GM23338 (cell line): ENCODE results near the gene RGS7. TPM values are rescaled to one million over a fixed set of nuclear protein-coding genes. Genes with fewer than 3 reads are reported as not detected.

Experiments
- ATAC-seq: fragments of 200-7000 bp; cut with Tn5 transposase; 3 replicates; pipeline ENCODE4 v1.9.1; 2020
- DNase-seq: peaks from one replicate; pipeline ENCODE4 v3.0.0-alpha.2; 2015; ENCODE audit warnings: low spot score
- H2AFZ ChIP-seq: fragments of 200-600 bp; sonication (generic); 2 replicates; pipeline ENCODE4 v1.8.0; 2016; ENCODE audit warnings: antibody characterized with exemption, mild to moderate bottlenecking, moderate library complexity
- H3F3A ChIP-seq: fragments of 200-600 bp; sonication (generic); replicated peaks from 2 replicates; pipeline ENCODE4 v1.8.0; 2017; ENCODE audit warnings: antibody characterized with exemption, mixed run types, low read depth
- H3K27ac ChIP-seq: fragments of 200-600 bp; sonication (generic); 2 replicates; pipeline ENCODE4 v1.6.1; 2016; ENCODE audit warnings: low read depth
- H3K27me3 ChIP-seq: fragments of 200-600 bp; sonication (generic); 2 replicates; pipeline ENCODE4 v1.8.0; 2016; ENCODE audit warnings: mild to moderate bottlenecking, mixed run types, moderate library complexity; ENCODE audit not compliant: insufficient read depth
- H3K36me3 ChIP-seq: fragments of 200-600 bp; sonication (generic); 2 replicates; pipeline ENCODE4 v1.8.0; 2016; ENCODE audit warnings: mild to moderate bottlenecking; ENCODE audit not compliant: insufficient read depth
- H3K4me1 ChIP-seq: fragments of 200-600 bp; sonication (generic); 2 replicates; pipeline ENCODE4 v1.8.0; 2016; ENCODE audit warnings: mild to moderate bottlenecking, moderate library complexity; ENCODE audit not compliant: insufficient read depth
- H3K4me2 ChIP-seq: fragments of 200-600 bp; sonication (generic); 2 replicates; pipeline ENCODE4 v1.7.1; 2017; ENCODE audit warnings: mixed run types
- H3K4me3 ChIP-seq: fragments of 200-600 bp; sonication (generic); 2 replicates; pipeline ENCODE4 v1.6.1; 2016; ENCODE audit warnings: mixed run types
- H3K79me2 ChIP-seq: fragments of 200-600 bp; sonication (generic); replicated peaks from 2 replicates; pipeline ENCODE4 v1.8.0; 2017; ENCODE audit warnings: mild to moderate bottlenecking; ENCODE audit not compliant: insufficient read depth
- H3K9me2 ChIP-seq: fragments of 200-600 bp; sonication (generic); 2 replicates; pipeline ENCODE4 v1.8.0; 2017; ENCODE audit not compliant: insufficient read depth
- H4K20me1 ChIP-seq: fragments of 200-600 bp; sonication (generic); replicated peaks from 2 replicates; pipeline ENCODE4 v1.8.0; 2017; ENCODE audit warnings: mild to moderate bottlenecking; ENCODE audit not compliant: insufficient read depth
- H3K27ac Mint-ChIP-seq: 2 replicates; pipeline ENCODE4 v1.8.0; 2020; ENCODE audit warnings: inconsistent platforms, mild to moderate bottlenecking, moderate library complexity, mixed read lengths
- H3K27me3 Mint-ChIP-seq: 3 replicates; pipeline ENCODE4 v1.8.0; 2022; ENCODE audit warnings: low read depth, mild to moderate bottlenecking, moderate library complexity, mixed read lengths, inconsistent platforms; ENCODE audit not compliant: insufficient read depth, poor library complexity
- H3K36me3 Mint-ChIP-seq: 3 replicates; pipeline ENCODE4 v1.8.0; 2021; ENCODE audit warnings: low read depth, mild to moderate bottlenecking, inconsistent platforms, moderate library complexity, mixed read lengths
- H3K4me1 Mint-ChIP-seq: 3 replicates; pipeline ENCODE4 v1.8.0; 2020; ENCODE audit warnings: mild to moderate bottlenecking, inconsistent platforms, mixed read lengths
- H3K4me3 Mint-ChIP-seq: 3 replicates; pipeline ENCODE4 v1.8.0; 2021; ENCODE audit warnings: moderate library complexity, mild to moderate bottlenecking, inconsistent platforms, mixed read lengths
- H3K9me3 Mint-ChIP-seq: 3 replicates; pipeline ENCODE4 v1.8.0; 2020; ENCODE audit warnings: moderate library complexity, mild to moderate bottlenecking, inconsistent platforms, mixed read lengths
- CREB1 ChIP-seq: fragments of 250-450 bp; sonication (Bioruptor Pico); IDR thresholded peaks from 2 replicates; pipeline ENCODE4 v1.5.0; 2020; ENCODE audit warnings: low read depth, mild to moderate bottlenecking, moderate library complexity
- ETS1 ChIP-seq: IDR thresholded peaks from 2 replicates; pipeline ENCODE4 v1.6.1; 2016; ENCODE audit warnings: antibody characterized with exemption
- EZH2phosphoT487 ChIP-seq: fragments of 200-600 bp; sonication (generic); IDR thresholded peaks from one replicate; pipeline ENCODE4 v1.8.1; 2018; ENCODE audit warnings: antibody characterized with exemption; ENCODE audit not compliant: unreplicated experiment
- NANOG ChIP-seq: IDR thresholded peaks from 2 replicates; pipeline ENCODE4 v1.6.1; 2016; ENCODE audit warnings: antibody characterized with exemption, borderline replicate concordance
- POLR2AphosphoS5 ChIP-seq: IDR thresholded peaks from 2 replicates; pipeline ENCODE4 v1.6.1; 2016; ENCODE audit warnings: antibody characterized with exemption, low read depth
- ZNF114 ChIP-seq: fragments of 250-450 bp; sonication (Bioruptor Pico); IDR thresholded peaks from 2 replicates; pipeline ENCODE4 v1.5.0; 2020; ENCODE audit warnings: mild to moderate bottlenecking, moderate library complexity
- ZNF462 ChIP-seq: fragments of 250-450 bp; sonication (Bioruptor Pico); IDR thresholded peaks from 2 replicates; pipeline ENCODE4 v1.5.0; 2020; ENCODE audit warnings: mild to moderate bottlenecking, moderate library complexity
- polyA plus RNA-seq: library from polyadenylated mRNA; unstranded; fragments of >200 nt; fragmentation: Nextera tagmentation; extraction: Ambion mirVana; gene quantifications from 2 replicates; pipeline ENCODE4 v1.2.1, GENCODE V29; 2016
- total RNA-seq: library from RNA; depleted of rRNA; stranded (reverse); fragments of >200 nt; shearing (Covaris generic); gene quantifications from 2 replicates; pipeline ENCODE4 v1.2.3, GENCODE V29; 2014

RGS7 gene
- total and polyA plus RNA-seq, 2 experiments from 2014 or later: 2.0 to 2.2 TPM

GRCh38 chr1:240844486-240844885 lies 512.5 kb downstream of the RGS7 start:
- Mint-ChIP-seq H3K9me3 (no peaks in the 10 kb centered on the region; the same call in 2 of the 3 replicates), H3K27me3 (no peaks in the 10 kb centered on the region), H3K36me3 (no peaks in the 10 kb centered on the region), H3K4me1 (no peaks in the 10 kb centered on the region), H3K4me3 (no peak overlapping the region), H3K27ac (no peak overlapping the region)
- Histone ChIP-seq H3K27ac (no peak overlapping the region), H3K4me2 (no peak overlapping the region), H3K36me3 (no peaks in the 10 kb centered on the region), H3F3A (no peaks in the 10 kb centered on the region), H4K20me1 (no peaks in the 10 kb centered on the region), H3K4me1 (no peaks in the 10 kb centered on the region), H3K4me3 (no peak overlapping the region), H2AFZ (no peak overlapping the region), H3K9me2 (no peaks in the 10 kb centered on the region), H3K79me2 (no peaks in the 10 kb centered on the region), H3K27me3 (no peaks in the 10 kb centered on the region)
- no peak for ATAC-seq
- DNase-seq: no peak
- TF ChIP-seq NANOG (no peak), CREB1 (CRISPR knock-in tag) (no peak), POLR2AphosphoS5 (no peak), EZH2phosphoT487 (no peak), ZNF114 (CRISPR knock-in tag) (no peak)

- Histone ChIP-seq H4K20me1 (no peaks in the 10 kb centered on the region), H3K27ac (no peak overlapping the region), H3K9me2 (no peaks in the 10 kb centered on the region), H3K36me3 (no peaks in the 10 kb centered on the region), H3K4me3 (no peak overlapping the region), H3K4me2 (no peak overlapping the region), H3F3A (no peaks in the 10 kb centered on the region), H3K27me3 (no peaks in the 10 kb centered on the region), H2AFZ (no peak overlapping the region), H3K79me2 (no peaks in the 10 kb centered on the region), H3K4me1 (no peaks in the 10 kb centered on the region)
- no peak overlapping the region for H3K4me3 Mint-ChIP-seq
- DNase-seq: no peak
- no peaks in the 10 kb centered on the region for H3K36me3 Mint-ChIP-seq
- no peak for ATAC-seq
- no peaks in the 10 kb centered on the region; the same call in 2 of the 3 replicates for H3K9me3 Mint-ChIP-seq
- no peak overlapping the region; the same call in 1 of the 2 replicates for H3K27ac Mint-ChIP-seq
- H3K4me1 Mint-ChIP-seq: no peaks in the 10 kb centered on the region
- H3K27me3 Mint-ChIP-seq: no peaks in the 10 kb centered on the region
- TF ChIP-seq POLR2AphosphoS5 (no peak), ZNF114 (CRISPR knock-in tag) (no peak)
Observed at GRCh38 chr1:240843798-240844197, 513.2 kb downstream of the RGS7 start.

- no peaks in the 10 kb centered on the region for H3K4me1 ChIP-seq
- H3K27ac ChIP-seq: no peak overlapping the region
- no peaks in the 10 kb centered on the region for H3F3A ChIP-seq
- Mint-ChIP-seq H3K4me1 (no peaks in the 10 kb centered on the region), H3K36me3 (no peaks in the 10 kb centered on the region), H3K4me3 (no peak overlapping the region), H3K27me3 (no peaks in the 10 kb centered on the region), H3K9me3 (no peaks in the 10 kb centered on the region; the same call in 2 of the 3 replicates), H3K27ac (no peak overlapping the region)
- no peaks in the 10 kb centered on the region for H3K27me3 ChIP-seq
- no peak overlapping the region for H3K4me2 ChIP-seq
- no peaks in the 10 kb centered on the region for H3K36me3 ChIP-seq
- no peak overlapping the region for H2AFZ ChIP-seq
- H3K9me2 ChIP-seq: no peaks in the 10 kb centered on the region
- ATAC-seq: no peak
- DNase-seq: no peak
- no peak overlapping the region for H3K4me3 ChIP-seq
- H3K79me2 ChIP-seq: no peaks in the 10 kb centered on the region
- no peaks in the 10 kb centered on the region for H4K20me1 ChIP-seq
- TF ChIP-seq ZNF462 (no peak), ETS1 (no peak)
Observed at GRCh38 chr1:240836271-240836670, 520.7 kb downstream of the RGS7 start.
